GM18505 (cell line): Measurements from ENCODE around the gene KDELR3.
A peak's percentile ranks its signal among the peaks of the same experiment; 100 is the strongest.

ENCODE experiments used
- ATAC-seq: cut with Tn5 transposase; IDR thresholded peaks from one replicate; pipeline ENCODE4 v1.9.1; 2021; ENCODE audit not compliant: unreplicated experiment
- POLR2A ChIP-seq: IDR thresholded peaks from 4 replicates; pipeline ENCODE4 v1.6.1; 2011; ENCODE audit warnings: borderline replicate concordance; ENCODE audit not compliant: insufficient read depth, insufficient read length; ENCODE audit errors: extremely low read depth

The KDELR3 gene

GRCh38 chr22:38487946-38488345 is 20.1 kb downstream of the KDELR3 start:
- ATAC-seq, result no peak
- TF ChIP-seq POLR2A, result no peak

DNA sequence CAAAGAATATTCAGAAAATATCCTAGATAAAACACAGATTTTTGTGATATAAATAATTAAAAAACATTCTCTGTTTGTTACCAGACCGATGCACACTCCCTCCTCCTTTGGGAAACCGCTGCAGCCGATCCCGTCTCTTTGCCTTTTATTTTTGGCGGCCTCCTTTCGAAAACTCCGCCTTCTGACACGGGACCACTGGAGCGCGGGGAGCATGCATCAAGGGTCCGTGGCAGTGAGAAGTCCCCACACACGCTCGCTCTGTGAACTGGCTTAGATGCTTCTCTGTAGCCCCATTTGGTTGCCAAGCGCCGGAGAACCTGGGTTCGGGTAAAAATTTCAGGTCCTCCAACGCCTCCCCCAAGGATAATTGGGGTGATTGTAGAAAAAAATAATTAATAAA is 21.2 kb downstream of the KDELR3 start:
- peak; percentile 39 for TF ChIP-seq POLR2A

DNA sequence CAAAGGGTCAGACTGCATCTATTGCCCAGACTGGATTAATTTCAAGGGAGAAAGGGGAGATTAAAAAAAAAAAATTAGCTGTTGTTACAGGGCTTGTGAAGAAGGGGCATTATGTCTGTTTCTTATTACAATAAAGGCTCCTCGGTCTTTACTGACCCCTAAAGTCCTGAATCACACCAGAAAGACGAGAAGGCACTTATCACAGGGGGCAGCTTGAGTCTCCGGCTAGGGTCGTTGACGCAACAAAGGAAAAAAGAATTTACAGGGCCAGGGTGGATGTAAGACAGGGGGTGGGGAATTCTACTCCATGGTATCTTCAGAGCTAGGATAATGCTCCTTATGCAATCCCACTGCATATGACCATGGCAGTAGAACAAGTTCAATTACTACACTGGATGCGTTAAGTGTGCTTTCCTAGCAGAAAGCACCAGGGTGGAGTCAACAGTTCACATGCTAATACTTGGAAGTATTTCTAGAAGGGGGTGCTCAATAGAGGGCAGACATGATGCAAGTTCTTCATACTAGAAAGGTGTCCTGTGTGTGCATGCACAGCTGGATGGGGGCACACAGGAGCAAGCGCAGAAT is 21.8 kb downstream of the KDELR3 start:
- ATAC-seq, result no peak
- TF ChIP-seq POLR2A, result no peak

More for the DNA sequence above, 21.2 kb downstream of the KDELR3 start:
- no peak for ATAC-seq

DNA sequence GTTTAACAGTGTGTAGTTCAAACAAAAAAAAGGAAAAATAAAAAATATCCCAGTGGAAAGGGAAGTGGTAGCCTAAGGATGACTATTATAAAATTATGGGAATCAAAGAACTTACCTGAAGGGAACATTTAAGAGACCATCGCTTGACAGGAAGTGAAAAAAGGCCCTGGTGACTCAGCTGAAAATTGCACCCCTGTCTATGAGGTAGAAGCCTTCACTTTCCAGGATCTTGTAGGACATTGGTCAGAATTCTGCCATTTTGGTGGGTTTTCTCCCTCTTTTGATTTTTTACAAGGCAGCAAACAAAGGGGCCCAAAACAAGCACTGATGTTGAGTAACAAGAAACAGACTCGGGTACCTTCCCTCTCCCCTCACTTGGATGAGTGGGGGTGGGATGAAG is 22.6 kb downstream of the KDELR3 start:
- no peak for TF ChIP-seq POLR2A
- no peak for ATAC-seq

DNA sequence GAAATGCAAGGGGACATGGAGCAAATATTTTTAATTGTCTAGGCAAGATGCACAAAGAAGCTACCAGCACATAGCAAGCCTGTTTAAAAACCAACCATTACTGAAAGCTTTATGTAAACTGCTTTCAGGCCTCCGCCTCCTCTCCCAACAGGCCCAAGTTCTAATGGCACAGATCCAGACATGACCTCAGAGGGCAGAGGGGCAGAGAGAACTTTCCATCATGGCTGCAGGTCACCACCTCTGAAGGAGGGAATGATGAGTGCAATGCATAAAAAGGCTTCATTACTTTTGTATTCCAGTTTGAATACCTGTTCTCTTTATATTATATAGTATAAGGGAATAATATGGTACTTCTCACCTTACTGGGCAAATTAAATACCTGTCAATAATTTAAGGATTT is 23.0 kb downstream of the KDELR3 start:
- TF ChIP-seq POLR2A, result no peak
- ATAC-seq, result no peak

- TF ChIP-seq POLR2A, result no peak
- no peak for ATAC-seq
These were observed 23.9 kb downstream of the KDELR3 start for GRCh38 chr22:38491707-38492348.

DNA sequence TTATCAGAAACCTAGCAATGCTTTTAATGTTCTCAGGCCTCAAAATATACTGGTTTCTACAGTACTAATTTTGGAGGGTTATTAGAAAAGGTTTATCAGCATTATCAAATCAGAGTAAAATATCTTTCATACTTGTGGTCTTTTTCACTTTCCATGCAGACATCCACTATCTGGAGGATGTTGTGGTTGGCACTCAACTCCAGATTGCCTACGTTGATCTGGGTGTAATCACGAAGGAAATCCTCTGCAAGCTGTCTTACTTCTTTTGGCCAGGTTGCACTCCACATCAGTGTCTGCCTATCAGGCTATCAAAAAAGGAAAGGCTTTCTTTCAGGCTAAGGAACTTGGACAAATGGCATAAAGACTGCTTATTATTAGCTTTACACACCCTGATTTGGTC is 26.6 kb downstream of the KDELR3 start:
- no peak for ATAC-seq
- no peak for TF ChIP-seq POLR2A

- no peak for ATAC-seq
These were observed 27.0 kb downstream of the KDELR3 start for GRCh38 chr22:38494939-38495338.

GRCh38 chr22:38497869-38498268 is 30.0 kb downstream of the KDELR3 start:
- no peak for ATAC-seq
- no peak for TF ChIP-seq POLR2A

More at GRCh38 chr22:38494939-38495338, 27.0 kb downstream of the KDELR3 start:
- TF ChIP-seq POLR2A, result no peak

DNA sequence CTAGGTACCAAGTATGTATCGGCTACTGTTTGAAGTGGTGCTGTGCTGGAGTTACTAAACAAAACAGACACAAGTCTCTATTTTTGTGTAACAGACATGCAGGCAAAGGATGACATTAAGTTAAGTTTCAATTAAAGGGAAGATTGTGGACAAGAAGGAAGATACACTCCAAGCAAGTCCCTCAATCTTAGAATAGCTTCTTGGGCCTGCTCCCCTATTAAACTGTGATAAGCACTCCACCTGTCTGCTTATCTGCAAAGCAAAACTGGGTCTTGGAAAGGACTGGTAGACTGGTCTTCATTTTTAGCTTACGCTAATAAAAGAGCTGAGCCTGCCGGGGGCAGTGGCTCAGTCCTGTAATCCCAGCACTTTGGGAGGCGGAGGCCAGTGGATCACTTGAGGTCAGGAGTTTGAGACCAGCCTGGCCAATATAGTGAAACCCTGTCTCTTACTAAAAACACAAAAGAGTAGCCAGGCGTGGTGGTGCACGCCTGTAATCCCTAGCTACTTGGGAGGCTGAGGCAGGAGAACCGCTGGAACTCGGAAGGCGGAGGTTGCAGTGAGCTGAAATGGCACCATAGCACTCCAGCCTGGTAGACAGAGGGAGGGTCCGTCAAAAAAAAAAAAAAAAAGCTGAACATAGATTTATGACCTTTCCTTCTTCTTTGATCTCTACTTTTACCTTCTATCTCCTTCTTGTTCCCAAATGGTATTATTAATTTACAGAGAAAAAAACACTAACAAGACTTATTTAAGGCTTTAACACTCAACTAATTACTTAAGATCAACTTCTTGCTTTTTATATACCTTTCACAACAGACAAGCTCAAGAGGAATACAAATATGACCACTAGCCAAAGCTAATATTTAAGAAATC is 34.1 kb downstream of the KDELR3 start:
- peak; percentile 25 for TF ChIP-seq POLR2A
- no peak for ATAC-seq

GRCh38 chr22:38503021-38503420 is 35.1 kb downstream of the KDELR3 start:
- ATAC-seq, result no peak

GRCh38 chr22:38504731-38505540 is 37.0 kb downstream of the KDELR3 start:
- peak; percentile 44 for TF ChIP-seq POLR2A
- ATAC-seq, result no peak

More at GRCh38 chr22:38503021-38503420, 35.1 kb downstream of the KDELR3 start:
- TF ChIP-seq POLR2A, result no peak
